GM23338 (cell line): ENCODE results near the gene MAP3K15. TPM values are rescaled to one million over a fixed set of nuclear protein-coding genes. Genes with fewer than 3 reads are reported as not detected.

ENCODE experiments used
- ATAC-seq: fragments of 200-7000 bp; cut with Tn5 transposase; 3 replicates; pipeline ENCODE4 v1.9.1; 2020
- DNase-seq: peaks from one replicate; pipeline ENCODE4 v3.0.0-alpha.2; 2015; ENCODE audit warnings: low spot score
- H2AFZ ChIP-seq: fragments of 200-600 bp; sonication (generic); 2 replicates; pipeline ENCODE4 v1.8.0; 2016; ENCODE audit warnings: antibody characterized with exemption, mild to moderate bottlenecking, moderate library complexity
- H3F3A ChIP-seq: fragments of 200-600 bp; sonication (generic); replicated peaks from 2 replicates; pipeline ENCODE4 v1.8.0; 2017; ENCODE audit warnings: antibody characterized with exemption, mixed run types, low read depth
- H3K27ac ChIP-seq: fragments of 200-600 bp; sonication (generic); 2 replicates; pipeline ENCODE4 v1.6.1; 2016; ENCODE audit warnings: low read depth
- H3K27me3 ChIP-seq: fragments of 200-600 bp; sonication (generic); 2 replicates; pipeline ENCODE4 v1.8.0; 2016; ENCODE audit warnings: mild to moderate bottlenecking, mixed run types, moderate library complexity; ENCODE audit not compliant: insufficient read depth
- H3K36me3 ChIP-seq: fragments of 200-600 bp; sonication (generic); 2 replicates; pipeline ENCODE4 v1.8.0; 2016; ENCODE audit warnings: mild to moderate bottlenecking; ENCODE audit not compliant: insufficient read depth
- H3K4me1 ChIP-seq: fragments of 200-600 bp; sonication (generic); 2 replicates; pipeline ENCODE4 v1.8.0; 2016; ENCODE audit warnings: mild to moderate bottlenecking, moderate library complexity; ENCODE audit not compliant: insufficient read depth
- H3K4me2 ChIP-seq: fragments of 200-600 bp; sonication (generic); 2 replicates; pipeline ENCODE4 v1.7.1; 2017; ENCODE audit warnings: mixed run types
- H3K4me3 ChIP-seq: fragments of 200-600 bp; sonication (generic); 2 replicates; pipeline ENCODE4 v1.6.1; 2016; ENCODE audit warnings: mixed run types
- H3K79me2 ChIP-seq: fragments of 200-600 bp; sonication (generic); replicated peaks from 2 replicates; pipeline ENCODE4 v1.8.0; 2017; ENCODE audit warnings: mild to moderate bottlenecking; ENCODE audit not compliant: insufficient read depth
- H3K9me2 ChIP-seq: fragments of 200-600 bp; sonication (generic); 2 replicates; pipeline ENCODE4 v1.8.0; 2017; ENCODE audit not compliant: insufficient read depth
- H4K20me1 ChIP-seq: fragments of 200-600 bp; sonication (generic); replicated peaks from 2 replicates; pipeline ENCODE4 v1.8.0; 2017; ENCODE audit warnings: mild to moderate bottlenecking; ENCODE audit not compliant: insufficient read depth
- H3K27ac Mint-ChIP-seq: 2 replicates; pipeline ENCODE4 v1.8.0; 2020; ENCODE audit warnings: inconsistent platforms, mild to moderate bottlenecking, moderate library complexity, mixed read lengths
- H3K27me3 Mint-ChIP-seq: 3 replicates; pipeline ENCODE4 v1.8.0; 2022; ENCODE audit warnings: low read depth, mild to moderate bottlenecking, moderate library complexity, mixed read lengths, inconsistent platforms; ENCODE audit not compliant: insufficient read depth, poor library complexity
- H3K36me3 Mint-ChIP-seq: 3 replicates; pipeline ENCODE4 v1.8.0; 2021; ENCODE audit warnings: low read depth, mild to moderate bottlenecking, inconsistent platforms, moderate library complexity, mixed read lengths
- H3K4me1 Mint-ChIP-seq: 3 replicates; pipeline ENCODE4 v1.8.0; 2020; ENCODE audit warnings: mild to moderate bottlenecking, inconsistent platforms, mixed read lengths
- H3K4me3 Mint-ChIP-seq: 3 replicates; pipeline ENCODE4 v1.8.0; 2021; ENCODE audit warnings: moderate library complexity, mild to moderate bottlenecking, inconsistent platforms, mixed read lengths
- H3K9me3 Mint-ChIP-seq: 3 replicates; pipeline ENCODE4 v1.8.0; 2020; ENCODE audit warnings: moderate library complexity, mild to moderate bottlenecking, inconsistent platforms, mixed read lengths
- CREB1 ChIP-seq: fragments of 250-450 bp; sonication (Bioruptor Pico); IDR thresholded peaks from 2 replicates; pipeline ENCODE4 v1.5.0; 2020; ENCODE audit warnings: low read depth, mild to moderate bottlenecking, moderate library complexity
- EZH2 ChIP-seq: fragments of 200-600 bp; sonication (generic); IDR thresholded peaks from one replicate; pipeline ENCODE4 v1.8.0; 2017; ENCODE audit warnings: antibody characterized with exemption, mild to moderate bottlenecking, low read depth; ENCODE audit not compliant: unreplicated experiment
- EZH2phosphoT487 ChIP-seq: fragments of 200-600 bp; sonication (generic); IDR thresholded peaks from one replicate; pipeline ENCODE4 v1.8.1; 2018; ENCODE audit warnings: antibody characterized with exemption; ENCODE audit not compliant: unreplicated experiment
- JUNB ChIP-seq: IDR thresholded peaks from one replicate; pipeline ENCODE4 v1.6.1; 2016; ENCODE audit warnings: antibody characterized with exemption; ENCODE audit not compliant: unreplicated experiment
- NANOG ChIP-seq: IDR thresholded peaks from 2 replicates; pipeline ENCODE4 v1.6.1; 2016; ENCODE audit warnings: antibody characterized with exemption, borderline replicate concordance
- POLR2AphosphoS5 ChIP-seq: IDR thresholded peaks from 2 replicates; pipeline ENCODE4 v1.6.1; 2016; ENCODE audit warnings: antibody characterized with exemption, low read depth
- STAT1 ChIP-seq: IDR thresholded peaks from one replicate; pipeline ENCODE4 v1.6.1; 2016; ENCODE audit warnings: antibody characterized with exemption; ENCODE audit not compliant: unreplicated experiment
- ZNF114 ChIP-seq: fragments of 250-450 bp; sonication (Bioruptor Pico); IDR thresholded peaks from 2 replicates; pipeline ENCODE4 v1.5.0; 2020; ENCODE audit warnings: mild to moderate bottlenecking, moderate library complexity
- ZNF331 ChIP-seq: fragments of 250-450 bp; sonication (Bioruptor Pico); IDR thresholded peaks from 2 replicates; pipeline ENCODE4 v1.5.0; 2020; ENCODE audit warnings: low read depth, mild to moderate bottlenecking, moderate library complexity
- polyA plus RNA-seq: library from polyadenylated mRNA; unstranded; fragments of >200 nt; fragmentation: Nextera tagmentation; extraction: Ambion mirVana; gene quantifications from 2 replicates; pipeline ENCODE4 v1.2.1, GENCODE V29; 2016
- total RNA-seq: library from RNA; depleted of rRNA; stranded (reverse); fragments of >200 nt; shearing (Covaris generic); gene quantifications from 2 replicates; pipeline ENCODE4 v1.2.3, GENCODE V29; 2014
- TF ChIP-seq, protein P1 (sequence below): fragments of 250-450 bp; sonication (Bioruptor Pico); IDR thresholded peaks from 2 replicates; pipeline ENCODE4 v1.5.0; 2020; ENCODE audit warnings: mild to moderate bottlenecking, moderate library complexity
- TF ChIP-seq, protein P2 (sequence below): IDR thresholded peaks from one replicate; pipeline ENCODE4 v1.6.1; 2018; ENCODE audit warnings: antibody characterized with exemption; ENCODE audit not compliant: unreplicated experiment
- TF ChIP-seq, protein P3 (sequence below), 2 experiments: fragments of 200-600 bp in 1 of 2; sonication (generic) in 1 of 2; conservative IDR thresholded peaks; 2 replicates each; pipeline versions ENCODE4 v1.5.1 to v1.6.1; 2016 to 2017; ENCODE audit warnings: antibody characterized with exemption in 2 of 2, low read depth in 2 of 2, mild to moderate bottlenecking in 2 of 2, moderate library complexity in 1 of 2
- TF ChIP-seq, protein P4 (sequence below): IDR thresholded peaks from 2 replicates; pipeline ENCODE4 v1.6.1; 2016; ENCODE audit warnings: antibody characterized with exemption

The MAP3K15 gene
- total and polyA plus RNA-seq, 2 experiments from 2014 or later: 0.40 to 3.1 TPM

DNA sequence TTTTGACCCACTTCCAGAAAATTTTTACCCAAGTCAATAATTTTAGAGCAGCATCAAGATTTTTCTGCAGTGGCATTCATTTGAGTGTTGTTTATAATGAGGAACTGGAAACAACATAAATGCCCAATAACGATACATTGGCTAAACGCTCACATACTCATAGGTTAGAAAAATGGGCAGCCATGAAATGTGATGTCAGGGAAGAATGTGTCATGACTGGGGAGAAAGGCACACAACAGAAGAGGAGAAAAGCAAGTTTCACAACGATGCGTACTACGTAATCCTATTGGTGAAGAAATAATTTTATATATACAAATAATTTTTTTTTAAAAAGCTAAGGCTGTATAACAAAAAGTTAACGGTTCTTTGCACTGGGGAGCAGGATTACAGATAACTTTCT lies 33.6 kb upstream of the MAP3K15 start:
- Histone ChIP-seq H3K9me2 (no peaks in the 10 kb centered on the region), H4K20me1 (no peaks in the 10 kb centered on the region), H2AFZ (no peak overlapping the region), H3K4me1 (no peaks in the 10 kb centered on the region), H3K27ac (no peak overlapping the region), H3F3A (no peaks in the 10 kb centered on the region), H3K4me2 (no peak overlapping the region), H3K79me2 (no peaks in the 10 kb centered on the region), H3K27me3 (no peaks in the 10 kb centered on the region), H3K4me3 (no peak overlapping the region), H3K36me3 (no peaks in the 10 kb centered on the region)
- Mint-ChIP-seq H3K4me3 (no peak overlapping the region), H3K27ac (no peak overlapping the region), H3K4me1 (no peaks in the 10 kb centered on the region; the same call in 2 of the 3 replicates), H3K9me3 (no peaks in the 10 kb centered on the region), H3K27me3 (peaks cover 8% of the 10 kb centered on the region), H3K36me3 (no peaks in the 10 kb centered on the region)
- DNase-seq (no peak), ATAC-seq (no peak)
- TF ChIP-seq ZNF114 (CRISPR knock-in tag) (no peak), JUNB (no peak), POLR2AphosphoS5 (no peak), NANOG (no peak), STAT1 (no peak), CREB1 (CRISPR knock-in tag) (no peak), ZNF331 (CRISPR knock-in tag) (no peak), EZH2 (no peak), EZH2phosphoT487 (no peak)
- TF ChIP-seq, protein P1, sequence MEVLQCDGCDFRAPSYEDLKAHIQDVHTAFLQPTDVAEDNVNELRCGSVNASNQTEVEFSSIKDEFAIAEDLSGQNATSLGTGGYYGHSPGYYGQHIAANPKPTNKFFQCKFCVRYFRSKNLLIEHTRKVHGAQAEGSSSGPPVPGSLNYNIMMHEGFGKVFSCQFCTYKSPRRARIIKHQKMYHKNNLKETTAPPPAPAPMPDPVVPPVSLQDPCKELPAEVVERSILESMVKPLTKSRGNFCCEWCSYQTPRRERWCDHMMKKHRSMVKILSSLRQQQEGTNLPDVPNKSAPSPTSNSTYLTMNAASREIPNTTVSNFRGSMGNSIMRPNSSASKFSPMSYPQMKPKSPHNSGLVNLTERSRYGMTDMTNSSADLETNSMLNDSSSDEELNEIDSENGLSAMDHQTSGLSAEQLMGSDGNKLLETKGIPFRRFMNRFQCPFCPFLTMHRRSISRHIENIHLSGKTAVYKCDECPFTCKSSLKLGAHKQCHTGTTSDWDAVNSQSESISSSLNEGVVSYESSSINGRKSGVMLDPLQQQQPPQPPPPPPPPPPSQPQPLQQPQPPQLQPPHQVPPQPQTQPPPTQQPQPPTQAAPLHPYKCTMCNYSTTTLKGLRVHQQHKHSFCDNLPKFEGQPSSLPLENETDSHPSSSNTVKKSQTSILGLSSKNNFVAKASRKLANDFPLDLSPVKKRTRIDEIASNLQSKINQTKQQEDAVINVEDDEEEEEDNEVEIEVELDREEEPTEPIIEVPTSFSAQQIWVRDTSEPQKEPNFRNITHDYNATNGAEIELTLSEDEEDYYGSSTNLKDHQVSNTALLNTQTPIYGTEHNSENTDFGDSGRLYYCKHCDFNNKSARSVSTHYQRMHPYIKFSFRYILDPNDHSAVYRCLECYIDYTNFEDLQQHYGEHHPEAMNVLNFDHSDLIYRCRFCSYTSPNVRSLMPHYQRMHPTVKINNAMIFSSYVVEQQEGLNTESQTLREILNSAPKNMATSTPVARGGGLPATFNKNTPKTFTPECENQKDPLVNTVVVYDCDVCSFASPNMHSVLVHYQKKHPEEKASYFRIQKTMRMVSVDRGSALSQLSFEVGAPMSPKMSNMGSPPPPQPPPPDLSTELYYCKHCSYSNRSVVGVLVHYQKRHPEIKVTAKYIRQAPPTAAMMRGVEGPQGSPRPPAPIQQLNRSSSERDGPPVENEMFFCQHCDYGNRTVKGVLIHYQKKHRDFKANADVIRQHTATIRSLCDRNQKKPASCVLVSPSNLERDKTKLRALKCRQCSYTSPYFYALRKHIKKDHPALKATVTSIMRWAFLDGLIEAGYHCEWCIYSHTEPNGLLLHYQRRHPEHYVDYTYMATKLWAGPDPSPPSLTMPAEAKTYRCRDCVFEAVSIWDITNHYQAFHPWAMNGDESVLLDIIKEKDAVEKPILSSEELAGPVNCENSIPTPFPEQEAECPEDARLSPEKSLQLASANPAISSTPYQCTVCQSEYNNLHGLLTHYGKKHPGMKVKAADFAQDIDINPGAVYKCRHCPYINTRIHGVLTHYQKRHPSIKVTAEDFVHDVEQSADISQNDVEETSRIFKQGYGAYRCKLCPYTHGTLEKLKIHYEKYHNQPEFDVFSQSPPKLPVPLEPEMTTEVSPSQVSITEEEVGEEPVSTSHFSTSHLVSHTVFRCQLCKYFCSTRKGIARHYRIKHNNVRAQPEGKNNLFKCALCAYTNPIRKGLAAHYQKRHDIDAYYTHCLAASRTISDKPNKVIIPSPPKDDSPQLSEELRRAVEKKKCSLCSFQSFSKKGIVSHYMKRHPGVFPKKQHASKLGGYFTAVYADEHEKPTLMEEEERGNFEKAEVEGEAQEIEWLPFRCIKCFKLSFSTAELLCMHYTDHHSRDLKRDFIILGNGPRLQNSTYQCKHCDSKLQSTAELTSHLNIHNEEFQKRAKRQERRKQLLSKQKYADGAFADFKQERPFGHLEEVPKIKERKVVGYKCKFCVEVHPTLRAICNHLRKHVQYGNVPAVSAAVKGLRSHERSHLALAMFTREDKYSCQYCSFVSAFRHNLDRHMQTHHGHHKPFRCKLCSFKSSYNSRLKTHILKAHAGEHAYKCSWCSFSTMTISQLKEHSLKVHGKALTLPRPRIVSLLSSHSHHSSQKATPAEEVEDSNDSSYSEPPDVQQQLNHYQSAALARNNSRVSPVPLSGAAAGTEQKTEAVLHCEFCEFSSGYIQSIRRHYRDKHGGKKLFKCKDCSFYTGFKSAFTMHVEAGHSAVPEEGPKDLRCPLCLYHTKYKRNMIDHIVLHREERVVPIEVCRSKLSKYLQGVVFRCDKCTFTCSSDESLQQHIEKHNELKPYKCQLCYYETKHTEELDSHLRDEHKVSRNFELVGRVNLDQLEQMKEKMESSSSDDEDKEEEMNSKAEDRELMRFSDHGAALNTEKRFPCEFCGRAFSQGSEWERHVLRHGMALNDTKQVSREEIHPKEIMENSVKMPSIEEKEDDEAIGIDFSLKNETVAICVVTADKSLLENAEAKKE (CRISPR knock-in tag): no peak
- TF ChIP-seq, protein P2, sequence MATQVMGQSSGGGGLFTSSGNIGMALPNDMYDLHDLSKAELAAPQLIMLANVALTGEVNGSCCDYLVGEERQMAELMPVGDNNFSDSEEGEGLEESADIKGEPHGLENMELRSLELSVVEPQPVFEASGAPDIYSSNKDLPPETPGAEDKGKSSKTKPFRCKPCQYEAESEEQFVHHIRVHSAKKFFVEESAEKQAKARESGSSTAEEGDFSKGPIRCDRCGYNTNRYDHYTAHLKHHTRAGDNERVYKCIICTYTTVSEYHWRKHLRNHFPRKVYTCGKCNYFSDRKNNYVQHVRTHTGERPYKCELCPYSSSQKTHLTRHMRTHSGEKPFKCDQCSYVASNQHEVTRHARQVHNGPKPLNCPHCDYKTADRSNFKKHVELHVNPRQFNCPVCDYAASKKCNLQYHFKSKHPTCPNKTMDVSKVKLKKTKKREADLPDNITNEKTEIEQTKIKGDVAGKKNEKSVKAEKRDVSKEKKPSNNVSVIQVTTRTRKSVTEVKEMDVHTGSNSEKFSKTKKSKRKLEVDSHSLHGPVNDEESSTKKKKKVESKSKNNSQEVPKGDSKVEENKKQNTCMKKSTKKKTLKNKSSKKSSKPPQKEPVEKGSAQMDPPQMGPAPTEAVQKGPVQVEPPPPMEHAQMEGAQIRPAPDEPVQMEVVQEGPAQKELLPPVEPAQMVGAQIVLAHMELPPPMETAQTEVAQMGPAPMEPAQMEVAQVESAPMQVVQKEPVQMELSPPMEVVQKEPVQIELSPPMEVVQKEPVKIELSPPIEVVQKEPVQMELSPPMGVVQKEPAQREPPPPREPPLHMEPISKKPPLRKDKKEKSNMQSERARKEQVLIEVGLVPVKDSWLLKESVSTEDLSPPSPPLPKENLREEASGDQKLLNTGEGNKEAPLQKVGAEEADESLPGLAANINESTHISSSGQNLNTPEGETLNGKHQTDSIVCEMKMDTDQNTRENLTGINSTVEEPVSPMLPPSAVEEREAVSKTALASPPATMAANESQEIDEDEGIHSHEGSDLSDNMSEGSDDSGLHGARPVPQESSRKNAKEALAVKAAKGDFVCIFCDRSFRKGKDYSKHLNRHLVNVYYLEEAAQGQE: no peak
- TF ChIP-seq, protein P3, sequence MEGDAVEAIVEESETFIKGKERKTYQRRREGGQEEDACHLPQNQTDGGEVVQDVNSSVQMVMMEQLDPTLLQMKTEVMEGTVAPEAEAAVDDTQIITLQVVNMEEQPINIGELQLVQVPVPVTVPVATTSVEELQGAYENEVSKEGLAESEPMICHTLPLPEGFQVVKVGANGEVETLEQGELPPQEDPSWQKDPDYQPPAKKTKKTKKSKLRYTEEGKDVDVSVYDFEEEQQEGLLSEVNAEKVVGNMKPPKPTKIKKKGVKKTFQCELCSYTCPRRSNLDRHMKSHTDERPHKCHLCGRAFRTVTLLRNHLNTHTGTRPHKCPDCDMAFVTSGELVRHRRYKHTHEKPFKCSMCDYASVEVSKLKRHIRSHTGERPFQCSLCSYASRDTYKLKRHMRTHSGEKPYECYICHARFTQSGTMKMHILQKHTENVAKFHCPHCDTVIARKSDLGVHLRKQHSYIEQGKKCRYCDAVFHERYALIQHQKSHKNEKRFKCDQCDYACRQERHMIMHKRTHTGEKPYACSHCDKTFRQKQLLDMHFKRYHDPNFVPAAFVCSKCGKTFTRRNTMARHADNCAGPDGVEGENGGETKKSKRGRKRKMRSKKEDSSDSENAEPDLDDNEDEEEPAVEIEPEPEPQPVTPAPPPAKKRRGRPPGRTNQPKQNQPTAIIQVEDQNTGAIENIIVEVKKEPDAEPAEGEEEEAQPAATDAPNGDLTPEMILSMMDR (conservative IDR thresholded peaks at IDR 0.05; ENCODE audit: low read depth in 2 of 2): no peak
- TF ChIP-seq, protein P4, sequence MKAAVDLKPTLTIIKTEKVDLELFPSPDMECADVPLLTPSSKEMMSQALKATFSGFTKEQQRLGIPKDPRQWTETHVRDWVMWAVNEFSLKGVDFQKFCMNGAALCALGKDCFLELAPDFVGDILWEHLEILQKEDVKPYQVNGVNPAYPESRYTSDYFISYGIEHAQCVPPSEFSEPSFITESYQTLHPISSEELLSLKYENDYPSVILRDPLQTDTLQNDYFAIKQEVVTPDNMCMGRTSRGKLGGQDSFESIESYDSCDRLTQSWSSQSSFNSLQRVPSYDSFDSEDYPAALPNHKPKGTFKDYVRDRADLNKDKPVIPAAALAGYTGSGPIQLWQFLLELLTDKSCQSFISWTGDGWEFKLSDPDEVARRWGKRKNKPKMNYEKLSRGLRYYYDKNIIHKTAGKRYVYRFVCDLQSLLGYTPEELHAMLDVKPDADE: no peak
